Measurements from ENCODE around the gene GLRX2.
"Not testable (repeated sequence)": the region's sequence is repeated elsewhere in the genome, so short reads cannot be mapped to it uniquely, and the experiment has no call there.

Gene GLRX2

DNA sequence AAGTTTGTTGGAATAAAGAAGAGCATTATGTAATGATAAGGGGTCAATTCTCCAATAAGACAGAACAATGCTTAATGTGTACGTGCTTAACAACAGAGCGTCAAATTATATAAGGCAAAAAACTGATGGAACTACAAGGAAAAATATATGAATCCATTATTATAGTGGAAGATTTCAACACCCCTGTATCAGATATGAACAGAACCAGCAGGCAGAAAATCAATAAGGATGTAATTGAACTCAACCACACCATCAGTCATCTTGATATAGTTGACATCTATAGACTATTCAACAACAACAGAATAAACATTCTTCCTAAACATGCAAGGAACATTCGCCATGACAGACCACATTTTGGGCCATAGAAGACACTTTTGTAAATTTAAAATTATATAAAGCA, 13.0 kb upstream of the GLRX2 start:
- Histone ChIP-seq H3K4me1 (ENCODE audit: insufficient read depth, poor library complexity, severe bottlenecking) (peaks cover 15% of the 10 kb centered on the region), H3K36me3 (ENCODE audit: low read depth) (no peaks in the 10 kb centered on the region), H3K9me3 (ENCODE audit: severe bottlenecking) (no peaks in the 10 kb centered on the region), H3K27ac (ENCODE audit: poor library complexity, severe bottlenecking) (no peak overlapping the region), H3K4me3 (ENCODE audit: severe bottlenecking) (no peak overlapping the region), H3K27me3 (ENCODE audit: insufficient read depth, poor library complexity, severe bottlenecking) (no peaks in the 10 kb centered on the region)
- no peak for DNase-seq (ENCODE audit: low spot score)
- no peak for TF ChIP-seq CTCF (IDR thresholded peaks at IDR 0.05; ENCODE audit: poor library complexity, severe bottlenecking)
- no peak for ATAC-seq (ENCODE audit: low read depth)

GRCh38 chr1:193117167-193117566, 12.0 kb upstream of the GLRX2 start:
- not testable (repeated sequence) for DNase-seq (ENCODE audit: low spot score); ATAC-seq (ENCODE audit: low read depth); H3K27me3 ChIP-seq (ENCODE audit: insufficient read depth, poor library complexity, severe bottlenecking); H3K9me3 ChIP-seq (ENCODE audit: severe bottlenecking); H3K36me3 ChIP-seq (ENCODE audit: low read depth); H3K27ac ChIP-seq (ENCODE audit: poor library complexity, severe bottlenecking); H3K4me3 ChIP-seq (ENCODE audit: severe bottlenecking)
- H3K4me1 ChIP-seq (ENCODE audit: insufficient read depth, poor library complexity, severe bottlenecking): peaks cover 15% of the 10 kb centered on the region

- no peaks in the 10 kb centered on the region for H3K27me3 ChIP-seq (ENCODE audit: insufficient read depth, poor library complexity, severe bottlenecking)
- peak overlapping the region; percentile 55 for H3K27ac ChIP-seq (ENCODE audit: poor library complexity, severe bottlenecking)
- ATAC-seq (ENCODE audit: low read depth): peak; percentile 98
- peak; percentile 77 for DNase-seq (ENCODE audit: low spot score)
- no peaks in the 10 kb centered on the region for H3K9me3 ChIP-seq (ENCODE audit: severe bottlenecking)
- peaks cover 24% of the 10 kb centered on the region for H3K4me1 ChIP-seq (ENCODE audit: insufficient read depth, poor library complexity, severe bottlenecking)
- TF ChIP-seq CTCF (IDR thresholded peaks at IDR 0.05; ENCODE audit: poor library complexity, severe bottlenecking): no peak
- no peak overlapping the region for H3K4me3 ChIP-seq (ENCODE audit: severe bottlenecking)
- no peaks in the 10 kb centered on the region for H3K36me3 ChIP-seq (ENCODE audit: low read depth)
These were observed 10.5 kb upstream of the GLRX2 start for GRCh38 chr1:193115629-193116227.

- ATAC-seq (ENCODE audit: low read depth) (no peak), DNase-seq (ENCODE audit: low spot score) (no peak)
- Histone ChIP-seq H3K9me3 (ENCODE audit: severe bottlenecking) (no peaks in the 10 kb centered on the region), H3K27me3 (ENCODE audit: insufficient read depth, poor library complexity, severe bottlenecking) (no peaks in the 10 kb centered on the region), H3K27ac (ENCODE audit: poor library complexity, severe bottlenecking) (peak overlapping the region; percentile 55), H3K4me3 (ENCODE audit: severe bottlenecking) (no peak overlapping the region), H3K36me3 (ENCODE audit: low read depth) (no peaks in the 10 kb centered on the region), H3K4me1 (ENCODE audit: insufficient read depth, poor library complexity, severe bottlenecking) (peaks cover 24% of the 10 kb centered on the region)
- no peak for TF ChIP-seq CTCF (IDR thresholded peaks at IDR 0.05; ENCODE audit: poor library complexity, severe bottlenecking)
These were observed 9.4 kb upstream of the GLRX2 start for GRCh38 chr1:193114485-193115095.

GRCh38 chr1:193113992-193114332, 8.7 kb upstream of the GLRX2 start:
- TF ChIP-seq CTCF (IDR thresholded peaks at IDR 0.05; ENCODE audit: poor library complexity, severe bottlenecking): no peak
- Histone ChIP-seq H3K9me3 (ENCODE audit: severe bottlenecking) (no peaks in the 10 kb centered on the region), H3K27me3 (ENCODE audit: insufficient read depth, poor library complexity, severe bottlenecking) (no peaks in the 10 kb centered on the region), H3K36me3 (ENCODE audit: low read depth) (no peaks in the 10 kb centered on the region), H3K4me1 (ENCODE audit: insufficient read depth, poor library complexity, severe bottlenecking) (peaks cover 24% of the 10 kb centered on the region), H3K27ac (ENCODE audit: poor library complexity, severe bottlenecking) (no peak overlapping the region), H3K4me3 (ENCODE audit: severe bottlenecking) (no peak overlapping the region)
- DNase-seq (ENCODE audit: low spot score) (no peak), ATAC-seq (ENCODE audit: low read depth) (no peak)

All from RWPE2 (cell line).